ENCODE results near the gene SHROOM4. TPM values are rescaled to one million over a fixed set of nuclear protein-coding genes. Genes with fewer than 3 reads are reported as not detected.

Gene SHROOM4
- total RNA-seq, 1 experiment from 2014 or later: 7.1 TPM

- TF ChIP-seq ATF2 (CRISPR knock-in tag; IDR thresholded peaks at IDR 0.05; ENCODE audit: borderline replicate concordance, low read depth) (no peak), JUN (CRISPR knock-in tag; IDR thresholded peaks at IDR 0.05) (no peak), HMGA2 (CRISPR knock-in tag; IDR thresholded peaks at IDR 0.05) (no peak), FOXP1 (CRISPR knock-in tag; IDR thresholded peaks at IDR 0.05; ENCODE audit: borderline replicate concordance) (no peak), TP53 (CRISPR knock-in tag; IDR thresholded peaks at IDR 0.05) (no peak), CREB1 (CRISPR knock-in tag; IDR thresholded peaks at IDR 0.05) (no peak), CREM (CRISPR knock-in tag; IDR thresholded peaks at IDR 0.05) (no peak), ZNF532 (CRISPR knock-in tag; IDR thresholded peaks at IDR 0.05; ENCODE audit: borderline replicate concordance) (no peak), NFATC4 (CRISPR knock-in tag; IDR thresholded peaks at IDR 0.05) (no peak), MYBL2 (CRISPR knock-in tag; IDR thresholded peaks at IDR 0.05) (no peak), TCF7 (CRISPR knock-in tag; IDR thresholded peaks at IDR 0.05; ENCODE audit: low read depth) (no peak), IRF2 (CRISPR knock-in tag; IDR thresholded peaks at IDR 0.05; ENCODE audit: borderline replicate concordance, low read depth) (no peak), ZBTB21 (CRISPR knock-in tag; IDR thresholded peaks at IDR 0.05; ENCODE audit: borderline replicate concordance) (no peak), STAT6 (CRISPR knock-in tag; conservative IDR thresholded peaks at IDR 0.05; ENCODE audit: low read depth) (no peak), NFE2L1 (CRISPR knock-in tag; IDR thresholded peaks at IDR 0.05) (no peak), FOXJ3 (CRISPR knock-in tag; IDR thresholded peaks at IDR 0.05; ENCODE audit: borderline replicate concordance) (no peak), ESRRA (CRISPR knock-in tag; IDR thresholded peaks at IDR 0.05; ENCODE audit: borderline replicate concordance) (no peak)
- TF ChIP-seq, protein P1, sequence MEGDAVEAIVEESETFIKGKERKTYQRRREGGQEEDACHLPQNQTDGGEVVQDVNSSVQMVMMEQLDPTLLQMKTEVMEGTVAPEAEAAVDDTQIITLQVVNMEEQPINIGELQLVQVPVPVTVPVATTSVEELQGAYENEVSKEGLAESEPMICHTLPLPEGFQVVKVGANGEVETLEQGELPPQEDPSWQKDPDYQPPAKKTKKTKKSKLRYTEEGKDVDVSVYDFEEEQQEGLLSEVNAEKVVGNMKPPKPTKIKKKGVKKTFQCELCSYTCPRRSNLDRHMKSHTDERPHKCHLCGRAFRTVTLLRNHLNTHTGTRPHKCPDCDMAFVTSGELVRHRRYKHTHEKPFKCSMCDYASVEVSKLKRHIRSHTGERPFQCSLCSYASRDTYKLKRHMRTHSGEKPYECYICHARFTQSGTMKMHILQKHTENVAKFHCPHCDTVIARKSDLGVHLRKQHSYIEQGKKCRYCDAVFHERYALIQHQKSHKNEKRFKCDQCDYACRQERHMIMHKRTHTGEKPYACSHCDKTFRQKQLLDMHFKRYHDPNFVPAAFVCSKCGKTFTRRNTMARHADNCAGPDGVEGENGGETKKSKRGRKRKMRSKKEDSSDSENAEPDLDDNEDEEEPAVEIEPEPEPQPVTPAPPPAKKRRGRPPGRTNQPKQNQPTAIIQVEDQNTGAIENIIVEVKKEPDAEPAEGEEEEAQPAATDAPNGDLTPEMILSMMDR (IDR thresholded peaks at IDR 0.05): no peak
- TF ChIP-seq, protein P2, sequence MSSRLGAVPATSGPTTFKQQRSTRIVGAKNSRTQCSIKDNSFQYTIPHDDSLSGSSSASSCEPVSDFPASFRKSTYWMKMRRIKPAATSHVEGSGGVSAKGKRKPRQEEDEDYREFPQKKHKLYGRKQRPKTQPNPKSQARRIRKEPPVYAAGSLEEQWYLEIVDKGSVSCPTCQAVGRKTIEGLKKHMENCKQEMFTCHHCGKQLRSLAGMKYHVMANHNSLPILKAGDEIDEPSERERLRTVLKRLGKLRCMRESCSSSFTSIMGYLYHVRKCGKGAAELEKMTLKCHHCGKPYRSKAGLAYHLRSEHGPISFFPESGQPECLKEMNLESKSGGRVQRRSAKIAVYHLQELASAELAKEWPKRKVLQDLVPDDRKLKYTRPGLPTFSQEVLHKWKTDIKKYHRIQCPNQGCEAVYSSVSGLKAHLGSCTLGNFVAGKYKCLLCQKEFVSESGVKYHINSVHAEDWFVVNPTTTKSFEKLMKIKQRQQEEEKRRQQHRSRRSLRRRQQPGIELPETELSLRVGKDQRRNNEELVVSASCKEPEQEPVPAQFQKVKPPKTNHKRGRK (CRISPR knock-in tag; IDR thresholded peaks at IDR 0.05; ENCODE audit: borderline replicate concordance): no peak
- TF ChIP-seq, protein P3, sequence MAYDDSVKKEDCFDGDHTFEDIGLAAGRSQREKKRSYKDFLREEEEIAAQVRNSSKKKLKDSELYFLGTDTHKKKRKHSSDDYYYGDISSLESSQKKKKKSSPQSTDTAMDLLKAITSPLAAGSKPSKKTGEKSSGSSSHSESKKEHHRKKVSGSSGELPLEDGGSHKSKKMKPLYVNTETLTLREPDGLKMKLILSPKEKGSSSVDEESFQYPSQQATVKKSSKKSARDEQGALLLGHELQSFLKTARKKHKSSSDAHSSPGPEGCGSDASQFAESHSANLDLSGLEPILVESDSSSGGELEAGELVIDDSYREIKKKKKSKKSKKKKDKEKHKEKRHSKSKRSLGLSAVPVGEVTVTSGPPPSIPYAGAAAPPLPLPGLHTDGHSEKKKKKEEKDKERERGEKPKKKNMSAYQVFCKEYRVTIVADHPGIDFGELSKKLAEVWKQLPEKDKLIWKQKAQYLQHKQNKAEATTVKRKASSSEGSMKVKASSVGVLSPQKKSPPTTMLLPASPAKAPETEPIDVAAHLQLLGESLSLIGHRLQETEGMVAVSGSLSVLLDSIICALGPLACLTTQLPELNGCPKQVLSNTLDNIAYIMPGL (CRISPR knock-in tag; IDR thresholded peaks at IDR 0.05): no peak
- Mint-ChIP-seq H3K4me3 (no peak overlapping the region), H3K27ac (peak overlapping the region; percentile 88), H3K27me3 (ENCODE audit: low read depth) (no peaks in the 10 kb centered on the region), H3K4me1 (peaks cover 59% of the 10 kb centered on the region), H3K9me3 (no peaks in the 10 kb centered on the region), H3K36me3 (no peaks in the 10 kb centered on the region)
- DNase-seq (ENCODE audit: low spot score) (no peak), ATAC-seq (peak; percentile 44)
- ChIA-PET POLR2A (no interaction called here), CTCF (interaction anchor here (1.0 to 1.1 kb wide), 2 partner anchors 18 to 191 kb away, joined by 3 to 4 read pairs; no protein-coding TSS in a partner anchor)
These were observed 115.0 kb downstream of the SHROOM4 start for GRCh38 chrX:50698944-50699343.

Measured in WTC11 (cell line).